ENCODE measurements around the gene SNX9. TPM values are rescaled to one million over a fixed set of nuclear protein-coding genes. Genes with fewer than 3 reads are reported as not detected.

The SNX9 gene
- total and polyA plus RNA-seq, 2 donors (not counting 1 experiment from before 2014, with no cell fraction given) = 10.0 to 50.7 TPM

DNA sequence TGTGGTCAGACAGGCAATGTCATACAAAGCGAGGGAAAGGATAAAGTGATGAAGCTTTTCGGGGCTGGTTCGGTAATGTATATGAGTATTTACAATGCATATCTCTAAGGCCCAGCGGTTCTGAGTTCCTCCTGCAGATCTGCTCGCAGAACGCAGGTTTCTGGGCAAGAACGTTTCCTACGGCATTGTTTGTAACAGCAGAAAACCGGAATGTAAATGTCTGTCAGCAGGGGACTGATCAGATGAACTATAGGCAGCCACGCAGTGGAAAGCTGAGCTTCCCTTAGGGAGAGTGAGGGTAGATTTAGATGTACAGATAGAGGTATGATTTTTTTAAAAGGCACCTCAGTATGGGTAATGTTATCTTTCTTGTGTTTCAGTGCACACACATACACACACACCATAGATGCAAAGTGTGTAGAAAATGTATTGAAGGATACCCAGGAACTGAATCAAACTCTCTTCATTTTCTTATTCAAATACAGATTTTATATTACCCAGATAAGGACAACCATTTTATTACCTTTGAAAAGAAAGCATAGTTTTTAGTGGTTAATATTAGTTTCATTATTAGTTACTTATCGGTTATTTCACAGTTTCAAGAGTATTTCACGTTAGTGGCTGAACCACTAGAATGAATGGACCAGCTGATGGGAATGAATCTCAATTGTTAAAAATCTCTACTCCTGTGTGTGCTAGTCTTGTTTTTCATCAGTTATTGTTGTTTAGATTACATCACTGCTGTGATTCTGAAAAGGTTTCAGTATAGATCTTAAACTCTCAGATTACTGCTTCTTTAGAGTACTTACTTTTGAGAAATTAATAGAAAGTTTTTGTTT is 56.2 kb downstream of the SNX9 start:
- H3K4me1 Mint-ChIP-seq = peaks cover 42% of the 10 kb centered on the region

More for the DNA sequence above, 56.2 kb downstream of the SNX9 start:
- Histone ChIP-seq H3K4me2 (replicated peaks; ENCODE audit: low read depth, low read length, poor library complexity, severe bottlenecking) (no peak overlapping the region), H3K79me2 (ENCODE audit: control insufficient read depth, insufficient read depth, low read length) (peaks cover 42% of the 10 kb centered on the region), H3K27ac (ENCODE audit: low read length in 2 of 2) (no peak overlapping the region), H3K27me3 (replicated peaks in 1 of 4; ENCODE audit: control extremely low read depth in 1 of 4, control insufficient read depth in 3 of 4, insufficient read depth in 4 of 4, low read length in 3 of 4) (no peaks in the 10 kb centered on the region), H3K36me3 (replicated peaks in 1 of 2; ENCODE audit: control extremely low read depth in 1 of 2, control insufficient read depth in 1 of 2, extremely low read depth in 1 of 2, insufficient read depth in 2 of 2, low read length in 1 of 2) (peaks cover 6 to 28% of the 10 kb centered on the region in 2 experiments), H4K20me1 (ENCODE audit: control insufficient read depth, insufficient read depth, low read length, poor library complexity, severe bottlenecking) (peaks cover under 1% of the 10 kb centered on the region), H3K4me3 (ENCODE audit: control extremely low read depth in 1 of 5, extremely low read depth in 1 of 5, insufficient read depth in 1 of 5, low read depth in 2 of 5, low read length in 4 of 5) (no peak overlapping the region), H3K4me1 (ENCODE audit: control insufficient read depth in 2 of 2, insufficient read depth in 2 of 2, low read length in 2 of 2) (peaks cover 12 to 16% of the 10 kb centered on the region in 2 donors), H3K9me3 (ENCODE audit: control extremely low read depth in 1 of 3, control insufficient read depth in 2 of 3, insufficient read depth in 1 of 3, low read length in 2 of 3) (no peaks in the 10 kb centered on the region), H2AFZ (ENCODE audit: insufficient read depth, low read depth, low read length, poor library complexity, severe bottlenecking) (no peak overlapping the region), H3K9ac (ENCODE audit: low read length) (no peak overlapping the region)
- POLR2A ChIA-PET = no interaction called here
- CTCF ChIA-PET = interaction anchor here (1.2 to 11.5 kb wide), 3 partner anchors 11 to 119 kb away, joined by 3 to 340 read pairs (median 5); no protein-coding TSS in a partner anchor
- intact Hi-C loops (cut with micrococcal nuclease) = loop anchor here (10.0 kb wide), 1 partner anchor 214 kb away; no protein-coding TSS in a partner anchor
- ATAC-seq (ENCODE audit: low read depth) (no peak), DNase-seq (no peak)
- H3K9me3 Mint-ChIP-seq (ENCODE audit: insufficient read depth) = no peaks in the 10 kb centered on the region
- no peaks in the 10 kb centered on the region for H3K27me3 Mint-ChIP-seq
- no peak overlapping the region for H3K27ac Mint-ChIP-seq
- over 99% methylated on average over 10 of the region's 12 CpGs for WGBS (ENCODE audit: insufficient coverage)
- no peak overlapping the region for H3K4me3 Mint-ChIP-seq
- TF ChIP-seq EZH2 (IDR thresholded peaks at IDR 0.05; ENCODE audit: borderline replicate concordance, insufficient read depth, low read depth, low read length, poor library complexity, severe bottlenecking) = no peak
- TF ChIP-seq, protein P1, sequence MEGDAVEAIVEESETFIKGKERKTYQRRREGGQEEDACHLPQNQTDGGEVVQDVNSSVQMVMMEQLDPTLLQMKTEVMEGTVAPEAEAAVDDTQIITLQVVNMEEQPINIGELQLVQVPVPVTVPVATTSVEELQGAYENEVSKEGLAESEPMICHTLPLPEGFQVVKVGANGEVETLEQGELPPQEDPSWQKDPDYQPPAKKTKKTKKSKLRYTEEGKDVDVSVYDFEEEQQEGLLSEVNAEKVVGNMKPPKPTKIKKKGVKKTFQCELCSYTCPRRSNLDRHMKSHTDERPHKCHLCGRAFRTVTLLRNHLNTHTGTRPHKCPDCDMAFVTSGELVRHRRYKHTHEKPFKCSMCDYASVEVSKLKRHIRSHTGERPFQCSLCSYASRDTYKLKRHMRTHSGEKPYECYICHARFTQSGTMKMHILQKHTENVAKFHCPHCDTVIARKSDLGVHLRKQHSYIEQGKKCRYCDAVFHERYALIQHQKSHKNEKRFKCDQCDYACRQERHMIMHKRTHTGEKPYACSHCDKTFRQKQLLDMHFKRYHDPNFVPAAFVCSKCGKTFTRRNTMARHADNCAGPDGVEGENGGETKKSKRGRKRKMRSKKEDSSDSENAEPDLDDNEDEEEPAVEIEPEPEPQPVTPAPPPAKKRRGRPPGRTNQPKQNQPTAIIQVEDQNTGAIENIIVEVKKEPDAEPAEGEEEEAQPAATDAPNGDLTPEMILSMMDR (IDR thresholded peaks at IDR 0.05) = no peak

All from B cell (primary cell).